ENCODE results near the gene CCDC197. TPM values are rescaled to one million over a fixed set of nuclear protein-coding genes. Genes with fewer than 3 reads are reported as not detected.

Gene CCDC197
- total and polyA plus RNA-seq, 7 donors, result not detected

- Histone ChIP-seq H3K9me3 (no peaks in the 10 kb centered on the region), H3K4me1 (peaks cover 0 to 7% (median 3%) of the 10 kb centered on the region in 4 donors), H3K27me3 (no peaks in the 10 kb centered on the region), H3K27ac (no peak overlapping the region), H3K4me3 (no peak overlapping the region), H3K36me3 (peaks cover 48 to 100% (median 67%) of the 10 kb centered on the region in 4 donors)
- DNase-seq, result no peak
- WGBS, 2 donors, result 68 to 82% methylated on average over 6 of the region's 6 CpGs
- TF ChIP-seq EP300 (IDR thresholded peaks at IDR 0.05), result no peak
- TF ChIP-seq POLR2A (IDR thresholded peaks at IDR 0.05), result no peak
- TF ChIP-seq CTCF (IDR thresholded peaks at IDR 0.05), result no peak
- no peak for TF ChIP-seq POLR2AphosphoS5 (IDR thresholded peaks at IDR 0.05)
- intact Hi-C loops (cut with DNase I), result no loop called here
Observed at GRCh38 chr14:94056579-94057308, 59.6 kb downstream of the CCDC197 start.

GRCh38 chr14:94058128-94058673, 61.1 kb downstream of the CCDC197 start:
- H3K4me1 ChIP-seq, result peaks cover 0 to 18% (median 8%) of the 10 kb centered on the region in 4 donors
- 23 to 75% methylated on average over 1 of the region's 1 CpG for WGBS, 2 donors
- DNase-seq, result no peak
- H3K4me3 ChIP-seq, result no peak overlapping the region
- intact Hi-C loops (cut with DNase I), result no loop called here
- no peaks in the 10 kb centered on the region for H3K9me3 ChIP-seq
- peaks cover 54 to 96% (median 63%) of the 10 kb centered on the region in 4 donors for H3K36me3 ChIP-seq
- no peak overlapping the region for H3K27ac ChIP-seq
- peak in 1 of 4 donors; percentile 5 for TF ChIP-seq POLR2AphosphoS5 (IDR thresholded peaks at IDR 0.05)
- TF ChIP-seq POLR2A (IDR thresholded peaks at IDR 0.05), result no peak
- no peak for TF ChIP-seq EP300 (IDR thresholded peaks at IDR 0.05)
- no peaks in the 10 kb centered on the region for H3K27me3 ChIP-seq

Small RNAs within 50 kb of the gene (small RNA-seq; reads per million reads assigned to genes)
- 0 to 0.22 (median 0) reads per million in 3 donors for gene MIR4506

Other genes with a start within 250 kb of the CCDC197 start
- 10 to 100 TPM in 3 of 4 donors, 1 to 10 TPM in 1; 5.3 to 21.9 (median 12.8) TPM for gene PRIMA1, start 208.8 kb upstream of the CCDC197 start, total RNA-seq
- gene PRIMA1, start 208.8 kb upstream of the CCDC197 start, polyA plus RNA-seq, result 1 to 10 TPM in 2 of 3 donors, under 1 TPM in 1; 0.23 to 7.6 (median 1.8) TPM
- gene FAM181A, start 70.0 kb upstream of the CCDC197 start, total RNA-seq, result not detected
- not detected for gene FAM181A, start 70.0 kb upstream of the CCDC197 start, polyA plus RNA-seq
- gene ASB2, start 20.7 kb upstream of the CCDC197 start, total RNA-seq, result 100 to 1,000 TPM; 117 to 178 (median 139) TPM
- 1 to 10 TPM; 1.2 to 10.0 (median 4.2) TPM for gene ASB2, start 20.7 kb upstream of the CCDC197 start, polyA plus RNA-seq
- under 1 TPM; 0.14 to 0.71 (median 0.52) TPM for gene OTUB2, start 29.0 kb downstream of the CCDC197 start, total RNA-seq
- gene OTUB2, start 29.0 kb downstream of the CCDC197 start, polyA plus RNA-seq, result 1 to 10 TPM in 2 of 3 donors, under 1 TPM in 1; 0.60 to 2.3 (median 2.0) TPM
- gene DDX24, start 83.9 kb downstream of the CCDC197 start, total RNA-seq, result 100 to 1,000 TPM; 109 to 147 (median 133) TPM
- 10 to 100 TPM; 42.5 to 63.5 (median 43.2) TPM for gene DDX24, start 83.9 kb downstream of the CCDC197 start, polyA plus RNA-seq
- 1 to 10 TPM; 6.7 to 8.6 (median 7.7) TPM for gene IFI27L1, start 84.0 kb downstream of the CCDC197 start, total RNA-seq
- gene IFI27L1, start 84.0 kb downstream of the CCDC197 start, polyA plus RNA-seq, result 10 to 100 TPM; 25.1 to 49.5 (median 30.6) TPM
- 100 to 1,000 TPM in 2 of 4 donors, 10 to 100 TPM in 2; 25.2 to 183 (median 98.3) TPM for gene IFI27, start 113.4 kb downstream of the CCDC197 start, total RNA-seq
- 1,000 to 10,000 TPM; 1,595 to 3,562 (median 2,792) TPM for gene IFI27, start 113.4 kb downstream of the CCDC197 start, polyA plus RNA-seq
- gene IFI27L2, start 132.3 kb downstream of the CCDC197 start, total RNA-seq, result 100 to 1,000 TPM in 2 of 4 donors, 10 to 100 TPM in 2; 47.9 to 145 (median 91.7) TPM
- gene IFI27L2, start 132.3 kb downstream of the CCDC197 start, polyA plus RNA-seq, result 100 to 1,000 TPM in 1 of 3 donors, 10 to 100 TPM in 2; 63.1 to 126 (median 84.7) TPM
- 1 to 10 TPM in 1 of 4 donors, under 1 TPM in 3; 0.27 to 3.0 (median 0.69) TPM for gene PPP4R4, start 177.0 kb downstream of the CCDC197 start, total RNA-seq
- under 1 TPM in 2 of 3 donors, not detected in 1; 0.07 to 0.60 TPM for gene PPP4R4, start 177.0 kb downstream of the CCDC197 start, polyA plus RNA-seq

Measured in sigmoid colon (tissue), 7 donors.